Tibial nerve (tissue), 3 donors: Measurements from ENCODE around the gene CBX6.
"Not testable (repeated sequence)": the region's sequence is repeated elsewhere in the genome, so short reads cannot be mapped to it uniquely, and the experiment has no call there.

ENCODE experiments used
- POLR2A ChIP-seq, 2 donors: fragments of 450-650 bp; IDR thresholded peaks; one replicate each; pipeline ENCODE4 v1.6.1; 2017; ENCODE audit warnings: antibody characterized with exemption in 2 of 2, mild to moderate bottlenecking in 2 of 2, moderate library complexity in 2 of 2
- TF ChIP-seq, protein P1 (sequence below), 5 experiments: fragments of 200-600 bp in 3 of 5; fragments of 450-650 bp in 2 of 5; sonication (generic) in 3 of 5; IDR thresholded peaks; one replicate each; pipeline ENCODE4 v1.5.1; 2016 to 2019; ENCODE audit warnings: antibody characterized with exemption in 5 of 5, mild to moderate bottlenecking in 3 of 5, moderate library complexity in 2 of 5

DNA sequence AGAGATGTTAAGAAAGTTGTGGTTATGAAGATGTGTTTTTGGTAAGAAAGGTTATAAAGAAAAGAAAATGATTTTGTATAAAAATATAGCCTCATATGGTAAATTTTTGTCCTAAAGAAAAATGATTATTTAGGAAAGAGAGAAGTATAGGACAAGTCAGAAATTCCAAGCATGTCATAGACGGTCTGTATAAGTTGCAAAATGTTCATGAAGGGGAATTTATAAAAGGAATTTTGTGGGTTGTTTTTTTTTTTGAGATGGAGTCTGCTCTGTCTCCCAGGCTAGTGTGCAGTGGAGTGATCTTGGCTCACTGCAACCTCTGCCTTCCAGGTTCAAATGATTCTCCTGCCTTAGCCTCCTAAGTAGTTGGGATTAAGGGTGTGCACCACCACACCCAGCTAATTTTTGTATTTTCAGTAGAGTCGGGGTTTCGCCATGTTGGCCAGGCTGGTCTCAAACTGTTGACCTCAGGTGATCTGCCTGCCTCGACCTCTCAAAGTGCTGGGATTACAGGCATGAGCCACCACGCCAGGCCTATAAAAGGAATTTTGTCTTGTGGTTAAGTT is 32.1 kb upstream of the CBX6 start:
- TF ChIP-seq POLR2A (IDR thresholded peaks at IDR 0.05), result not testable (repeated sequence)
- TF ChIP-seq, protein P1, sequence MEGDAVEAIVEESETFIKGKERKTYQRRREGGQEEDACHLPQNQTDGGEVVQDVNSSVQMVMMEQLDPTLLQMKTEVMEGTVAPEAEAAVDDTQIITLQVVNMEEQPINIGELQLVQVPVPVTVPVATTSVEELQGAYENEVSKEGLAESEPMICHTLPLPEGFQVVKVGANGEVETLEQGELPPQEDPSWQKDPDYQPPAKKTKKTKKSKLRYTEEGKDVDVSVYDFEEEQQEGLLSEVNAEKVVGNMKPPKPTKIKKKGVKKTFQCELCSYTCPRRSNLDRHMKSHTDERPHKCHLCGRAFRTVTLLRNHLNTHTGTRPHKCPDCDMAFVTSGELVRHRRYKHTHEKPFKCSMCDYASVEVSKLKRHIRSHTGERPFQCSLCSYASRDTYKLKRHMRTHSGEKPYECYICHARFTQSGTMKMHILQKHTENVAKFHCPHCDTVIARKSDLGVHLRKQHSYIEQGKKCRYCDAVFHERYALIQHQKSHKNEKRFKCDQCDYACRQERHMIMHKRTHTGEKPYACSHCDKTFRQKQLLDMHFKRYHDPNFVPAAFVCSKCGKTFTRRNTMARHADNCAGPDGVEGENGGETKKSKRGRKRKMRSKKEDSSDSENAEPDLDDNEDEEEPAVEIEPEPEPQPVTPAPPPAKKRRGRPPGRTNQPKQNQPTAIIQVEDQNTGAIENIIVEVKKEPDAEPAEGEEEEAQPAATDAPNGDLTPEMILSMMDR (IDR thresholded peaks at IDR 0.05), result not testable (repeated sequence)
